ENCODE measurements around the gene RNF152. TPM values are rescaled to one million over a fixed set of nuclear protein-coding genes. Genes with fewer than 3 reads are reported as not detected.

Gene RNF152
- total RNA-seq: under 1 TPM; 0.12 to 0.39 TPM

DNA sequence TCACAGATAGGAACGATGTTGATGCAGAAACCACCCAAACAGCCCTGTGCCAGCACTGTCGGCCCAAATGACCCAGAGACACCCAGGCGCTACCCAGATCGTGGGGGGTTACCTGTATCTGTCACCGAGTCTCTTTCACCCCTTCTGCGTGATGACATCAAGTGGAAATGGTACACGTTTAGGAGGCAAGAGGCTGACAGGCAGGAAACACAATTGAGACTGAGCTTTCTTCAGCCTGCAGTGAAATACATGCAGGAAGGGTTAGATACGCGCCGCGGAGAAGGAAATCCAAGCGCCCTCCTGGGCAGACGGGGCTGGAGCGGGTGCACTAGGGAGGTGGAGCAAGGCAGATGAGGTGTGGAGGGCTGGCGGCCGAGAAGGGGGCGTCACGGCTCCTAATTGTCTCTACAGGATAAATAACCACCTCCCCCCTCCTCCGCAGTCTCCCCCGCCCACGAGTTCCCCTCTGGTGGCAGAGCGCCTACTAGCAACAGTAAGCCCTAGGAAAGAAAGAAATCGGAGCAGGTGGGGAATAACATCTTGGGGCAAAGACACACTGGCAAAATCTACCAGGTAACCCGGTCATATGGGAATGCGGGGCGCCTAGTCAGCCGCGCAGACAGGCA is at the start of gene RNF152:
RNF152 (minus strand) TSS at position 325 of the 626 bp plus-strand sequence. CDS start 76,544 bp downstream, outside the sequence.
- DNase-seq (peak; percentile 14 to 16), ATAC-seq (replicated peaks in 1 of 2) (peak; percentile 8 to 10)
- peak within 1 kb of the TSS; percentile 86 to 91 for H3K4me3 Mint-ChIP-seq
- peaks cover 0 to 2% of the 10 kb centered on the region in 2 donors for H3K36me3 Mint-ChIP-seq (ENCODE audit: insufficient read depth in 2 of 2)
- peaks cover 52% of the 10 kb centered on the region for H3K27me3 Mint-ChIP-seq (ENCODE audit: low read depth)
- peaks cover 11% of the 10 kb centered on the region for H3K4me1 Mint-ChIP-seq (ENCODE audit: low read depth)
- no peaks in the 10 kb centered on the region for H3K9me3 Mint-ChIP-seq
- H3K27ac Mint-ChIP-seq: no peak within 1 kb of the TSS

- Mint-ChIP-seq H3K4me3 (no peak overlapping the region), H3K27ac (no peak overlapping the region), H3K36me3 (ENCODE audit: insufficient read depth in 2 of 2) (peaks cover 1 to 2% of the 10 kb centered on the region in 2 donors), H3K9me3 (peaks cover 1 to 4% of the 10 kb centered on the region in 2 donors), H3K4me1 (ENCODE audit: low read depth) (peaks cover 10% of the 10 kb centered on the region), H3K27me3 (ENCODE audit: low read depth) (peaks cover 28% of the 10 kb centered on the region)
- DNase-seq (no peak), ATAC-seq (replicated peaks in 1 of 2) (no peak)
These were observed 49.2 kb upstream of the RNF152 start for GRCh38 chr18:61941948-61942471.

DNA sequence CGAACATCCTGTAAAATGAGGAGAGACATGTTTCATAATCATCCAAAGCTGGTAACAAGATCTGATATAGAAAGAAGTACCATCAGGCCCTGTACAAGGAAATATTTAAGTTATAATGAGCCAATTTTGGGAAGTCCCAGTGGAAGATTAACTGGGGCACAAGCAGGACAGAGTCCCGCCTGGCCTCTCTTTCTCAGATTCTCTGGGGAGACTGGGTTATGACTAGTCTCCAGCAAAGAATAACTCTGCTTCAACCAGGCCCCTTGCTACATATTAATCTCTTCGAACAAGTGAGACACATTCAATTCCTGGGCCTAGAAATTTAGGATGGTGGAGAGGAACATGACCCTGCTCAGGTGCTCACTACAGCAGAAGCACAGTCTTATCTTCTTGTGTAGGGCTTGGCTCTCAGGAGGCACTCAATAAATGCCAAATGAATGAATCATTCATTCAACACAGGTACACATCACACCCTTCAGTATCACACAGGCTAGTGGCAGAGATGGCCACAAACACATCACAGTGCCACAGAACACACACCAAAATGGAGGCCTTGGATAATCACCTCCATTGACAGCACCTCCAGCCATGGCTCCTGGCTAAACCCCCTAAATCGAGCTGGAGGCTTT is 46.4 kb upstream of the RNF152 start:
- ATAC-seq (replicated peaks in 1 of 2) (no peak), DNase-seq (no peak)
- peaks cover 1 to 4% of the 10 kb centered on the region in 2 donors for H3K9me3 Mint-ChIP-seq
- H3K36me3 Mint-ChIP-seq (ENCODE audit: insufficient read depth in 2 of 2): peaks cover 1 to 2% of the 10 kb centered on the region in 2 donors
- H3K27me3 Mint-ChIP-seq (ENCODE audit: low read depth): peaks cover 33% of the 10 kb centered on the region
- H3K27ac Mint-ChIP-seq: no peak overlapping the region
- H3K4me3 Mint-ChIP-seq: no peak overlapping the region
- H3K4me1 Mint-ChIP-seq (ENCODE audit: low read depth): peaks cover 8% of the 10 kb centered on the region

- Mint-ChIP-seq H3K27ac (no peak overlapping the region), H3K9me3 (no peaks in the 10 kb centered on the region), H3K4me1 (ENCODE audit: low read depth) (peaks cover 14% of the 10 kb centered on the region), H3K4me3 (no peak overlapping the region), H3K27me3 (ENCODE audit: low read depth) (peaks cover 51% of the 10 kb centered on the region), H3K36me3 (ENCODE audit: insufficient read depth in 2 of 2) (peaks cover 0 to 2% of the 10 kb centered on the region in 2 donors)
- no peak for ATAC-seq (replicated peaks in 1 of 2)
- DNase-seq: no peak
These were observed 42.6 kb upstream of the RNF152 start for GRCh38 chr18:61935362-61935761.

DNA sequence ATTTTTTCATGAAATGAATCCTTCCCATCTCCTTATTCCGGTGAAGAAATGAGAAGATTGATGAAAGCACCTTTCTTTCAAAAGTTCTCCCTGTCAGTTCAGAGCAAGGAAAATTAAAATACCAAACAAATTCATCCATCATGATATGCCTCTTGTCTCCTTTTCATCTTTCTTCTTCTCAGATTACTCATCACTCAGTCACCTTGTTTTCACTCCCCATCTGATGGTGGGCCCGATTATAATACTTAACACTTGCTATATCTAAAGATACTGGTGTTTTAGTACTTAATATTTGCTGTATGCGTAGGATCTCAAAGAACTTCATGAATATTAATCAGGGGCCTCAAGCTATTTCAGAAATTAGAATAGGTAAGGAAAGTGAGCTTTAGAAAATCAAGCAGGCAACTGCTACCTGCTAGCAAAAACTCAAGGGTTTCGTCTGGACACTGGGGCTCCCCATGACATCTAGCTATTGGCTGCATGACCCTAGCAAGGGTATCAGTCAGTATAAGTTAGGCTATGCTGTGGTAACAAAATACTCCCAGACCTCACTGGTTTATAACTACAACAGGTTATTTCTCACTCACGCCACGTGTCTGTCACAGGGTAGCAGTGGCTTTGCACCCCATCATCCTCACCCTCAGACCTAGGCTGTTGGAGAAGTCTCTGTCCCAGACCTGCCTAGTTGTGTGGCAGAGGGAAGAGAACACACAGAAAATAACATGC is 39.0 kb upstream of the RNF152 start:
- H3K27me3 Mint-ChIP-seq (ENCODE audit: low read depth): peaks cover 36% of the 10 kb centered on the region
- H3K36me3 Mint-ChIP-seq (ENCODE audit: insufficient read depth in 2 of 2): peaks cover 7 to 14% of the 10 kb centered on the region in 2 donors
- no peak for ATAC-seq (replicated peaks in 1 of 2)
- H3K4me1 Mint-ChIP-seq (ENCODE audit: low read depth): peaks cover 18% of the 10 kb centered on the region
- peaks cover 4 to 7% of the 10 kb centered on the region in 2 donors for H3K9me3 Mint-ChIP-seq
- H3K4me3 Mint-ChIP-seq: no peak overlapping the region
- no peak overlapping the region for H3K27ac Mint-ChIP-seq
- DNase-seq: no peak

DNA sequence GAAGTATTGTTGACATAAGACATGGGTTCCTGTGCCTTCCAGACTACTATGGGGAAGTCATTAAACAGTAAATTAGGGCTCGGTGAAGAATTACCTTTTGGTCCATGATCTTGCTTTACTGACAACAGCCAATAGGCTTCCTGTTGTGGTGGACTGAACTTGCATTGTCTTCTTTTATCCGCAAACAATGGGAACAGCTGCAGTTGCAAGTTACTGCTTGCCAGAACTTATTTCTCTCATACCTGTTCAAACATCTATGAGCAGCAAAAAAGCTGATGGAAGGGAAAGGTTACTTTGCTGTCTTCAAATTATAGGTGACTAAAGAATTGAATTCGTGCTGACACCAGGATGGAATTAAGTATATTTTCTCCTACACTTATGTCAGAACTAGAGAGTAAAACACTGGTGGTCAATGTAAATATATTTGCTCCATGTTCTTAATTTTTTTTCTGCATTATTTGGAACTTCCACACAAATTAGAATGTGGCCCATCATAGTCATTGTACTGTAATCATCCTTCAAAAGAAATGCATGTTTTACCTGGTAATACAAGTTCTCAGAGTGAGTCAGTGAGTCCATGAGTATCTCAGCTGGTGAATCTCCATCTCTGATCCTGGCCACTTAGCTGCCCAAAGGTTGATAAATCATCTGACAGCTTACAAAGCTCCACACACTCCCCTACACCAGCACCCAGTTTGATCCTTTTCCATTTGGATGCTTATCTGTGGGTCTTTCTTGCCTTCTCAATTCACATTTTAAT is 37.3 kb upstream of the RNF152 start:
- Mint-ChIP-seq H3K4me3 (no peak overlapping the region), H3K27me3 (ENCODE audit: low read depth) (peaks cover 25% of the 10 kb centered on the region), H3K36me3 (ENCODE audit: insufficient read depth in 2 of 2) (peaks cover 7 to 14% of the 10 kb centered on the region in 2 donors), H3K4me1 (ENCODE audit: low read depth) (peaks cover 34% of the 10 kb centered on the region), H3K27ac (no peak overlapping the region), H3K9me3 (peaks cover 4 to 7% of the 10 kb centered on the region in 2 donors)
- DNase-seq (no peak), ATAC-seq (replicated peaks in 1 of 2) (no peak)

DNA sequence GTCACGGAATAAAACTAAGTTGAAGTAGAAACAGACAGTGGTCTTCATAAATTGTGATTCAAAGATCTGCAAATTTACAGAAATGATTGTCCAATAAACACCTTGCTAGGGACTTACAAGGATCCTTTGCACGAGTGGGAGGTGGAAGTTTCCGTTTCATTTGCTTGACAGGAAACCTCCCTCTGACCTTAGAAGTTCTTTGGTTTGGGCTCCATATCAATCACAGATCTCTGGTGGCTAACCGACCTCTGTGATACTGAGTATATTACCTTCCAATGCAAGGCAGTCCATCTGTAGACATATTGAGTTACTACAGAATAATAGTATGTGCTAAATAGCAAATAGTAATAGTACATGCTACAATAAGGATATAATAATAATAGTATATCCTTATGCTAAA is 33.7 kb upstream of the RNF152 start:
- ATAC-seq (replicated peaks in 1 of 2) (peak; percentile 82 to 86), DNase-seq (peak; percentile 53)
- peaks cover 18% of the 10 kb centered on the region for H3K27me3 Mint-ChIP-seq (ENCODE audit: low read depth)
- H3K27ac Mint-ChIP-seq: no peak overlapping the region
- peaks cover 33% of the 10 kb centered on the region for H3K4me1 Mint-ChIP-seq (ENCODE audit: low read depth)
- peaks cover 4 to 7% of the 10 kb centered on the region in 2 donors for H3K9me3 Mint-ChIP-seq
- peak overlapping the region in 1 of 2 donors; percentile 69 for H3K4me3 Mint-ChIP-seq
- peaks cover 7 to 12% of the 10 kb centered on the region in 2 donors for H3K36me3 Mint-ChIP-seq (ENCODE audit: insufficient read depth in 2 of 2)

DNA sequence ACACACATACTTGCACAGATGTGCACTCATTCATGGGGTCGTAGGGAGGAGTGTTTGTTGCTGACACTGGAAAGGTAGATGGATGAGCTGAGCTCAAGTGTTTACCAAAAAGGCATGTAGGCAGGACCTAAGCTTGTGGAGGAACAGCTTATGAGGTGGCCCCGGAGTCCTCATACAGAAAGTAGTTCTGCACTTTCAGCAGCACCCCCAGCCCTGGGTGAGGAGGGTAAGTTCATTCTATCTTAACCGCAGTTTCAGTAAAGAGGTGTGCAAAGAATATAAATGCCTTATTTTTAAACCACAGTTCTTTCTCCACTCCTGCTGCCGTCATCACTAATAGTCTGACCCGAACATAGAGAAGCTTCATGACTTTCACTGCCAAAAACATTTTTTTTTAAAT is 31.7 kb upstream of the RNF152 start:
- Mint-ChIP-seq H3K36me3 (ENCODE audit: insufficient read depth in 2 of 2) (peaks cover 7 to 9% of the 10 kb centered on the region in 2 donors), H3K9me3 (peaks cover 3 to 7% of the 10 kb centered on the region in 2 donors), H3K4me1 (ENCODE audit: low read depth) (peaks cover 26% of the 10 kb centered on the region), H3K27me3 (ENCODE audit: low read depth) (peaks cover 9% of the 10 kb centered on the region), H3K27ac (no peak overlapping the region), H3K4me3 (no peak overlapping the region)
- DNase-seq (peak in 1 of 2 donors; percentile 11), ATAC-seq (replicated peaks in 1 of 2) (peak in 1 of 2 donors; percentile 29)

GRCh38 chr18:61922435-61922834 is 29.6 kb upstream of the RNF152 start:
- Mint-ChIP-seq H3K4me3 (no peak overlapping the region), H3K4me1 (ENCODE audit: low read depth) (peaks cover 46% of the 10 kb centered on the region), H3K9me3 (peaks cover 0 to 3% of the 10 kb centered on the region in 2 donors), H3K36me3 (ENCODE audit: insufficient read depth in 2 of 2) (peaks cover under 1 to 4% of the 10 kb centered on the region in 2 donors), H3K27ac (no peak overlapping the region), H3K27me3 (ENCODE audit: low read depth) (peaks cover 9% of the 10 kb centered on the region)
- ATAC-seq (replicated peaks in 1 of 2) (peak; percentile 58 to 62), DNase-seq (peak in 1 of 2 donors; percentile 18)

DNA sequence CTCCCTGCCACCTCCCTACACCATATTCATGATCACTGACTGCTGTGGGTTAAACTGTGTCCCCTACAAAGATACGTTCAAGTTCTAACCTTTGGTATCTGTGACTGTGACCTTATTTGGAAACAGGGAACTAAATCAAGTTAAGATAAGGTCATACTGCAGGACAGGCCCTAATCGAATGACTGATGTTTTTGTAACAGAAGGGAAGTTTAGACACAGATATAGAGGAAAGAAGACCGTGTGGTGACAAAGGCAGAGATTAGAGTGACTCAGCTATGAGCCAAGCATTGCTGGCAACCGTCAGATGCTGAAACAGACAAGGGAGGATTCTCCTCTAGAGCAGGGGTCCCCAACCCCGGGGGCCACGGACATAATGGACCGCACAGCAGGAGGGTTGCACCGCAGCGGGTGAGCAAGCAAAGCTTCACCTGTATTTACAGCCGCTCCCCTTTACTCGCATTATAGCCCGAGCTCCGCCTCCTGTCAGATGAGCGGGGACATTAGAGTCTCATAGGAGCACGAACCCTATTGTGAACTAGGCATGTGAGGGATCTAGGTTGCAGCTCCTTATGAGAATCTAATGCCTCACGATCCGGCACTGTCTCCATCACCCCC is 28.9 kb upstream of the RNF152 start:
- no peak overlapping the region for H3K27ac Mint-ChIP-seq
- H3K4me1 Mint-ChIP-seq (ENCODE audit: low read depth): peaks cover 44% of the 10 kb centered on the region
- H3K27me3 Mint-ChIP-seq (ENCODE audit: low read depth): peaks cover 9% of the 10 kb centered on the region
- H3K36me3 Mint-ChIP-seq (ENCODE audit: insufficient read depth in 2 of 2): no peaks in the 10 kb centered on the region
- DNase-seq: no peak
- peak in 1 of 2 donors; percentile 21 for ATAC-seq (replicated peaks in 1 of 2)
- no peaks in the 10 kb centered on the region for H3K9me3 Mint-ChIP-seq
- no peak overlapping the region for H3K4me3 Mint-ChIP-seq

GRCh38 chr18:61917818-61918217 is 25.0 kb upstream of the RNF152 start:
- H3K36me3 Mint-ChIP-seq (ENCODE audit: insufficient read depth in 2 of 2): no peaks in the 10 kb centered on the region
- DNase-seq (no peak), ATAC-seq (replicated peaks in 1 of 2) (peak; percentile 48 to 51)
- H3K27ac Mint-ChIP-seq: peak overlapping the region; percentile 80
- peaks cover 6% of the 10 kb centered on the region for H3K27me3 Mint-ChIP-seq (ENCODE audit: low read depth)
- H3K9me3 Mint-ChIP-seq: no peaks in the 10 kb centered on the region
- H3K4me1 Mint-ChIP-seq (ENCODE audit: low read depth): peaks cover 30% of the 10 kb centered on the region
- no peak overlapping the region for H3K4me3 Mint-ChIP-seq

- no peak for ATAC-seq (replicated peaks in 1 of 2)
These were observed 19.7 kb upstream of the RNF152 start for GRCh38 chr18:61912476-61912875.

More at GRCh38 chr18:61912476-61912875, 19.7 kb upstream of the RNF152 start:
- Mint-ChIP-seq H3K27me3 (ENCODE audit: low read depth) (peaks cover 45% of the 10 kb centered on the region), H3K36me3 (ENCODE audit: insufficient read depth in 2 of 2) (no peaks in the 10 kb centered on the region), H3K27ac (no peak overlapping the region), H3K9me3 (no peaks in the 10 kb centered on the region), H3K4me3 (no peak overlapping the region), H3K4me1 (ENCODE audit: low read depth) (peaks cover 3% of the 10 kb centered on the region)
- no peak for DNase-seq
